GM12875 (cell line): ENCODE measurements around the gene EEPD1.

Source experiments
- H3K4me3 ChIP-seq: one replicate; pipeline ENCODE4 v1.5.1; 2011; ENCODE audit warnings: low read depth, low read length, control low read depth
- CTCF ChIP-seq: IDR thresholded peaks from 2 replicates; pipeline ENCODE4 v1.5.1; 2011; ENCODE audit warnings: low read depth, mild to moderate bottlenecking, control low read depth, inconsistent platforms, low read length, moderate library complexity, borderline replicate concordance; ENCODE audit not compliant: insufficient read depth

The EEPD1 gene

GRCh38 chr7:36303202-36304098, 150.4 kb downstream of the EEPD1 start:
- no peak for TF ChIP-seq CTCF
- H3K4me3 ChIP-seq: no peak overlapping the region

GRCh38 chr7:36304099-36304425, 151.0 kb downstream of the EEPD1 start:
- H3K4me3 ChIP-seq: no peak overlapping the region
- TF ChIP-seq CTCF: no peak

GRCh38 chr7:36305226-36305625, 152.2 kb downstream of the EEPD1 start:
- no peak for TF ChIP-seq CTCF
- H3K4me3 ChIP-seq: no peak overlapping the region

- TF ChIP-seq CTCF: no peak
- H3K4me3 ChIP-seq: no peak overlapping the region
Measured at GRCh38 chr7:36305648-36306047, 152.6 kb downstream of the EEPD1 start.

GRCh38 chr7:36306222-36306621, 153.2 kb downstream of the EEPD1 start:
- H3K4me3 ChIP-seq: no peak overlapping the region
- no peak for TF ChIP-seq CTCF

GRCh38 chr7:36306722-36307121, 153.7 kb downstream of the EEPD1 start:
- no peak overlapping the region for H3K4me3 ChIP-seq
- no peak for TF ChIP-seq CTCF

- H3K4me3 ChIP-seq: no peak overlapping the region
- no peak for TF ChIP-seq CTCF
Measured at GRCh38 chr7:36308031-36308430, 155.0 kb downstream of the EEPD1 start.
